ENCODE results near the gene TRIM21. TPM values are rescaled to one million over a fixed set of nuclear protein-coding genes. Genes with fewer than 3 reads are reported as not detected.

TRIM21 gene
- total RNA-seq, 2 donors from 2014 or later, result 9.7 to 11.0 TPM

Other genes with a start within 250 kb of the TRIM21 start
- not detected for gene OR52B4, start 25.3 kb downstream of the TRIM21 start, total RNA-seq
- gene OR52K2, start 55.6 kb upstream of the TRIM21 start, total RNA-seq, result not detected
- not detected for gene OR52K1, start 88.9 kb upstream of the TRIM21 start, total RNA-seq
- gene OR52M1, start 151.5 kb upstream of the TRIM21 start, total RNA-seq, result not detected
- not detected for gene OR52I2, start 188.0 kb upstream of the TRIM21 start, total RNA-seq
- not detected for gene OR52I1, start 200.3 kb upstream of the TRIM21 start, total RNA-seq
- gene TRIM68, start 214.5 kb upstream of the TRIM21 start, total RNA-seq, result 10 to 100 TPM in 1 of 2 donors, 1 to 10 TPM in 1; 9.4 to 10.3 TPM
- gene OR51D1, start 243.8 kb upstream of the TRIM21 start, total RNA-seq, result not detected